ENCODE measurements around the gene C7orf33.

The C7orf33 gene

DNA sequence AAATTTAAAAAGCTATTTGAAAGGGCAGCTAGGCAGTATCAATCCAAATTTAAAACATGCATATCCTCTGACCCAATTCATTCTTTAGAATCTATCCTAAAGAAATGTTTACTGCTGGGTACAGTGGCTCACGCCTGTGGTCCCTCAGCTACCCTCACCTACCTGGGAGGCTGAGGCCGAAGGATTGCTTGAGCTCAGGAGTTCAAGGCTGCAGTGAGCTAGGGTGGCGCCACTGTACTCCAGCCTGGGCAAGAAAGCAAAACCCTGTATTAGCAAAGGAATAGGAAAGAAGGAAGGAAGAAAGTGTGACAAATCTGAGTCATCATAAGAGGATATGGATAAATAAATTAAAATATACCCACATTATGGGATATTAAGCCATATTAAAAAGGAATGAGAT lies 36.3 kb downstream of the C7orf33 start:
- no peak for DNase-seq (ENCODE audit: extremely low read depth, low read depth)
- no peak for TF ChIP-seq CTCF (IDR thresholded peaks at IDR 0.05; ENCODE audit: low read depth, low read length)

- TF ChIP-seq CTCF (IDR thresholded peaks at IDR 0.05; ENCODE audit: low read depth, low read length), result no peak
- DNase-seq (ENCODE audit: extremely low read depth, low read depth), result no peak
Measured at GRCh38 chr7:148628011-148628410, 37.4 kb downstream of the C7orf33 start.

DNA sequence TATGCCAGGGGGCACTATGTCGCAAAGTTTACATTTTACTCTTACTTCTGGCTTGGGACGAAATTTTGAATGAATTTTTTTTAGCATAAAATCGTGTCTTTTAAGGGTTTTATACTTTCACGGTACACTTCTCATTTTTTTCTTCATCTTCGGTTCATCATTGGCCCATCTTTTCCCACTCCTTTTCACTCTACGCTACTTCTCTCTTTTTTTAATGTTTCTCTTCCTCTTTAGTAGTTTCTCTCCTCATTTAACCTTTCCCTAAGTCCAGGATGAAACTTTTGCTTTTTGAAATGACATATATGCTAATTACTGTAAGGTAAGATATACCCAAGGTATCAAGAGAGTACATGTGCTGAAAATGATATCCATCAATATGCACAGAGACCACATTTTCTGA lies 39.5 kb downstream of the C7orf33 start:
- no peak for DNase-seq (ENCODE audit: extremely low read depth, low read depth)
- TF ChIP-seq CTCF (IDR thresholded peaks at IDR 0.05; ENCODE audit: low read depth, low read length), result no peak

DNA sequence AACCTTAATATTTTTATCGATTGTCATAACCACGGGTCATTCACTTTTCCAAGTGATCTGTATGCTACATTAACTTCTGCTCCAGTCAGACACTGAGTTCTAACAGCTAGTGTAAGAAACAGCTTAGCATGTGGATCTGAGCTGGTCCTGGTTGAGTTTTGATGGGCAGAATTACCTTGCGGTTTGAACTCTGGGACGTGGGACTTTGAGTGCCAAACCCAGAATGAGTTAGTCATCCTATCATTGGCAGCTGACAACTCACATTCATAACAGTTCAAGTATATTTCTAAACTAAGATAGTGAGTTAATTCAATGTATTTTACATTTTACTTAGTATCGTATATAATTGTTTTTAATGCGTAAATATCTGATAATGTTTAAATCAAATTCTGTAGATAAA lies 43.2 kb downstream of the C7orf33 start:
- no peak for DNase-seq (ENCODE audit: extremely low read depth, low read depth)
- TF ChIP-seq CTCF (IDR thresholded peaks at IDR 0.05; ENCODE audit: low read depth, low read length), result no peak

- no peak for TF ChIP-seq CTCF (IDR thresholded peaks at IDR 0.05; ENCODE audit: low read depth, low read length)
Measured at GRCh38 chr7:148637094-148637493, 46.5 kb downstream of the C7orf33 start.

DNA sequence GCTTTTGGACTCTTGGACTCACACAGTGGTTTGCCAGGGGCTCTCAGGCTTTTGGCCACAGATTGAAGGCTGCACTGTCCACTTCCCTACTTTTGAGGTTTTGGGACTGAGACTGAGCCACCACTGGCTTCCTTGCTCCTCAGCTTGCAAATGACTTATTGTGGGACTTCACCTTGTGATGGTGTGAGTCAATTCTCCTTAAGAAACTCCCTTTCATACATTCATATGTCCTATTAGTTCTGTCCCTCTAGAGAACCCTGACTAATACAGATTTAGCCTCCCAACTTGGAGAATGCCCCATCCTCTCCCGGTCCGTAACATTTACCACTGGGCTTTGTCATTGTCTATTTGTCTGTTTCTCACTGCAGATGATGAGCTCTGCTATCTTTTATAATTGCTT lies 55.3 kb downstream of the C7orf33 start:
- TF ChIP-seq CTCF (IDR thresholded peaks at IDR 0.05; ENCODE audit: low read depth, low read length), result no peak
- DNase-seq (ENCODE audit: extremely low read depth, low read depth), result no peak

More at GRCh38 chr7:148637094-148637493, 46.5 kb downstream of the C7orf33 start:
- no peak for DNase-seq (ENCODE audit: extremely low read depth, low read depth)

- TF ChIP-seq CTCF (IDR thresholded peaks at IDR 0.05; ENCODE audit: low read depth, low read length), result no peak
- DNase-seq (ENCODE audit: extremely low read depth, low read depth), result no peak
Measured at GRCh38 chr7:148650232-148650858, 59.8 kb downstream of the C7orf33 start.

Data from AG09319 (cell line).